Large intestine (tissue), 3 donors: ENCODE data around the gene CADM1. TPM values are rescaled to one million over a fixed set of nuclear protein-coding genes. Genes with fewer than 3 reads are reported as not detected.

Experiments used
- DNase-seq, 2 donors: peaks; one replicate each; pipeline versions ENCODE4 v3.0.0 to v3.0.0-alpha.2; 2013
- H3K27ac ChIP-seq: one replicate; pipeline ENCODE4 v1.5.1; 2013; ENCODE audit warnings: low read length
- H3K27me3 ChIP-seq: 2 replicates; pipeline ENCODE4 v1.6.1; 2013; ENCODE audit warnings: low read length; ENCODE audit not compliant: control insufficient read depth, insufficient read depth
- H3K36me3 ChIP-seq: 2 replicates; pipeline ENCODE4 v1.6.1; 2013; ENCODE audit warnings: low read length; ENCODE audit not compliant: control insufficient read depth, insufficient read depth
- H3K4me1 ChIP-seq: one replicate; pipeline ENCODE4 v1.6.1; 2013; ENCODE audit warnings: low read length; ENCODE audit not compliant: control insufficient read depth, insufficient read depth
- H3K4me3 ChIP-seq: one replicate; pipeline ENCODE4 v1.5.1; 2013; ENCODE audit warnings: low read length
- H3K9me3 ChIP-seq: one replicate; pipeline ENCODE4 v1.6.1; 2013; ENCODE audit warnings: mild to moderate bottlenecking, low read depth, low read length, moderate library complexity; ENCODE audit not compliant: control insufficient read depth
- WGBS: methylation state at CpG from one replicate; pipeline ENCODE4 v1.1.5; 2013; ENCODE audit warnings: low lambda C conversion rate; ENCODE audit not compliant: insufficient coverage; 5-methylcytosine and 5-hydroxymethylcytosine counted together
- polyA plus RNA-seq: library from polyadenylated mRNA; unstranded; fragments of 120-200 nt; gene quantifications from one replicate; pipeline ENCODE4 v1.2.1, GENCODE V29; 2013

CADM1 gene
- polyA plus RNA-seq, 1 donor = 32.7 TPM

GRCh38 chr11:115384236-115384635, 120.0 kb downstream of the CADM1 start:
- no peaks in the 10 kb centered on the region for H3K36me3 ChIP-seq
- H3K4me3 ChIP-seq = no peak overlapping the region
- H3K27me3 ChIP-seq = no peaks in the 10 kb centered on the region
- no peaks in the 10 kb centered on the region for H3K4me1 ChIP-seq
- no peaks in the 10 kb centered on the region for H3K9me3 ChIP-seq
- no peak overlapping the region for H3K27ac ChIP-seq
- 100% methylated on average over 1 of the region's 2 CpGs for whole genome bisulfite sequencing
- DNase-seq = no peak

GRCh38 chr11:115383431-115383830, 120.8 kb downstream of the CADM1 start:
- H3K27ac ChIP-seq = no peak overlapping the region
- no peaks in the 10 kb centered on the region for H3K9me3 ChIP-seq
- H3K36me3 ChIP-seq = no peaks in the 10 kb centered on the region
- WGBS = no CpG with 5 or more reads among the region's 3 CpGs
- DNase-seq = no peak
- no peak overlapping the region for H3K4me3 ChIP-seq
- no peaks in the 10 kb centered on the region for H3K27me3 ChIP-seq
- no peaks in the 10 kb centered on the region for H3K4me1 ChIP-seq

GRCh38 chr11:115379528-115379927, 124.7 kb downstream of the CADM1 start:
- H3K9me3 ChIP-seq = no peaks in the 10 kb centered on the region
- H3K36me3 ChIP-seq = no peaks in the 10 kb centered on the region
- H3K27me3 ChIP-seq = no peaks in the 10 kb centered on the region
- H3K27ac ChIP-seq = no peak overlapping the region
- H3K4me3 ChIP-seq = no peak overlapping the region
- WGBS = no CpG with 5 or more reads among the region's 1 CpG
- no peaks in the 10 kb centered on the region for H3K4me1 ChIP-seq
- no peak for DNase-seq

GRCh38 chr11:115378557-115378956, 125.7 kb downstream of the CADM1 start:
- no peak overlapping the region for H3K27ac ChIP-seq
- DNase-seq = no peak
- H3K4me1 ChIP-seq = no peaks in the 10 kb centered on the region
- H3K27me3 ChIP-seq = no peaks in the 10 kb centered on the region
- H3K36me3 ChIP-seq = no peaks in the 10 kb centered on the region
- no peak overlapping the region for H3K4me3 ChIP-seq
- no peaks in the 10 kb centered on the region for H3K9me3 ChIP-seq
- 100% methylated on average over 1 of the region's 4 CpGs for WGBS

GRCh38 chr11:115377882-115378296, 126.3 kb downstream of the CADM1 start:
- no peak for DNase-seq
- no peaks in the 10 kb centered on the region for H3K27me3 ChIP-seq
- WGBS = 100% methylated on average over 2 of the region's 4 CpGs
- H3K27ac ChIP-seq = no peak overlapping the region
- no peaks in the 10 kb centered on the region for H3K4me1 ChIP-seq
- no peaks in the 10 kb centered on the region for H3K9me3 ChIP-seq
- H3K4me3 ChIP-seq = no peak overlapping the region
- H3K36me3 ChIP-seq = no peaks in the 10 kb centered on the region

- Histone ChIP-seq H3K27me3 (no peaks in the 10 kb centered on the region), H3K4me3 (no peak overlapping the region), H3K9me3 (no peaks in the 10 kb centered on the region), H3K4me1 (no peaks in the 10 kb centered on the region), H3K36me3 (no peaks in the 10 kb centered on the region), H3K27ac (no peak overlapping the region)
- DNase-seq = no peak
Observed at GRCh38 chr11:115368616-115369015, 135.6 kb downstream of the CADM1 start.

- Histone ChIP-seq H3K27me3 (no peaks in the 10 kb centered on the region), H3K4me1 (no peaks in the 10 kb centered on the region), H3K27ac (no peak overlapping the region), H3K4me3 (no peak overlapping the region), H3K36me3 (no peaks in the 10 kb centered on the region), H3K9me3 (no peaks in the 10 kb centered on the region)
- no CpG with 5 or more reads among the region's 5 CpGs for WGBS
- no peak for DNase-seq
Observed at GRCh38 chr11:115366826-115367225, 137.4 kb downstream of the CADM1 start.

GRCh38 chr11:115365907-115366306, 138.3 kb downstream of the CADM1 start:
- no peaks in the 10 kb centered on the region for H3K4me1 ChIP-seq
- no peaks in the 10 kb centered on the region for H3K27me3 ChIP-seq
- no peak for DNase-seq
- H3K27ac ChIP-seq = no peak overlapping the region
- WGBS = 100% methylated on average over 1 of the region's 4 CpGs
- no peaks in the 10 kb centered on the region for H3K9me3 ChIP-seq
- no peaks in the 10 kb centered on the region for H3K36me3 ChIP-seq
- H3K4me3 ChIP-seq = no peak overlapping the region

- no peak overlapping the region for H3K27ac ChIP-seq
- H3K4me1 ChIP-seq = no peaks in the 10 kb centered on the region
- no peak overlapping the region for H3K4me3 ChIP-seq
- no peaks in the 10 kb centered on the region for H3K27me3 ChIP-seq
- no peaks in the 10 kb centered on the region for H3K9me3 ChIP-seq
- no peak for DNase-seq
- no peaks in the 10 kb centered on the region for H3K36me3 ChIP-seq
- 91% methylated on average over 1 of the region's 3 CpGs for WGBS
Observed at GRCh38 chr11:115364896-115365295, 139.3 kb downstream of the CADM1 start.

GRCh38 chr11:115363921-115364320, 140.3 kb downstream of the CADM1 start:
- H3K9me3 ChIP-seq = no peaks in the 10 kb centered on the region
- H3K4me3 ChIP-seq = no peak overlapping the region
- no peaks in the 10 kb centered on the region for H3K36me3 ChIP-seq
- no peaks in the 10 kb centered on the region for H3K4me1 ChIP-seq
- H3K27ac ChIP-seq = no peak overlapping the region
- WGBS = 92% methylated on average over 2 of the region's 3 CpGs
- DNase-seq = no peak
- H3K27me3 ChIP-seq = no peaks in the 10 kb centered on the region

GRCh38 chr11:115363426-115363825, 140.8 kb downstream of the CADM1 start:
- Histone ChIP-seq H3K27me3 (no peaks in the 10 kb centered on the region), H3K4me3 (no peak overlapping the region), H3K36me3 (no peaks in the 10 kb centered on the region), H3K27ac (no peak overlapping the region), H3K9me3 (no peaks in the 10 kb centered on the region), H3K4me1 (no peaks in the 10 kb centered on the region)
- WGBS = 100% methylated on average over 1 of the region's 2 CpGs
- DNase-seq = no peak
